ENCODE data around the gene DNAJC7. TPM values are rescaled to one million over a fixed set of nuclear protein-coding genes. Genes with fewer than 3 reads are reported as not detected.
"Not testable (repeated sequence)": the region's sequence is repeated elsewhere in the genome, so short reads cannot be mapped to it uniquely, and the experiment has no call there.

DNAJC7 gene
- total RNA-seq, 1 donor: 80.7 TPM

DNA sequence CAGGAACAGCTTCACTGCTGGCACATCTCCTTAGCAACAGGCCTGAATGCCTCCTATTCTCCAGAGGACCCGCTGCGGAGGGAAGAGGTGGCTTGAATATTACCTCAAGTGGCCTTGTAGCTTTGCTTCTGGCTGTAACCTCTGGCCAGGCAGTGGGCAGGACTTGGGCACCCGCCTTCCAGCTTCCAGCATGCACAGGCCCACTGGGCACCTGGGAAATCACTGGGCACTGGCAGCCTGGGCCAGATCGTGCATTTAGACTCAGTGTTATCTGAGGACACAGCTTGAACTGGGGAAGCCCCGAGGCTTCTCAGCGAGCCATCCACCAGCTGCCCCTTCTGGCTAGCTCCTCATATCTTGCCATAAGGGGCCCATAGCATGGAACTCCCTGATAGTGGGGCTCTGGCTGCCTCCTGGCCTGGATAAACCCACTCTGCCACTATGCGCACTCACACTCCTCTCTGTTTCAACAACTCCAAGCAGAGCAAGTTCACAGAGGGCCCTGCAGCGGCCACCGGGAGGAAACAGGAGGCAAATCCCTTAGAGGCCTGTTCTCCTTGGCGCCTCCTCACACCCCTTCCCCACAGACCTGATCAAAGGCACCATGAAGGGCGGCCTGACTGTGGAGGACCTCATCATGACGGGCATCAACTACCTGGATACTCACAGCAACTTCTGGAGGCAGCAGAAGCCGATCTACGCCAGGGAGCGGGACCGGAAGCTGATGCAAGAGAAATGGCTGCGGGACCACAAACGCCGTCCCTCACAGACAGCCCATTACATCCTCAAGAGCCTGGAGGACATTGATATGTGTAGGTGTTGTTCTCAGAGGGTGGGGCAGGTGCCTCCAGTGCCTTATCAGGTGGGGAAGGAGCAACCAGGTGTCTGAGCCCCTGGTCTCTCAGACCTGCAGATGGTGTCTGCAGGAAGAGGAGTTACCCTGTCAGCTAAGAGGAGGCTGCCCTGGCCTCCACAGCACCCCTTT is 79.0 kb downstream of the DNAJC7 start:
- DNase-seq (ENCODE audit: low read depth): no peak

DNA sequence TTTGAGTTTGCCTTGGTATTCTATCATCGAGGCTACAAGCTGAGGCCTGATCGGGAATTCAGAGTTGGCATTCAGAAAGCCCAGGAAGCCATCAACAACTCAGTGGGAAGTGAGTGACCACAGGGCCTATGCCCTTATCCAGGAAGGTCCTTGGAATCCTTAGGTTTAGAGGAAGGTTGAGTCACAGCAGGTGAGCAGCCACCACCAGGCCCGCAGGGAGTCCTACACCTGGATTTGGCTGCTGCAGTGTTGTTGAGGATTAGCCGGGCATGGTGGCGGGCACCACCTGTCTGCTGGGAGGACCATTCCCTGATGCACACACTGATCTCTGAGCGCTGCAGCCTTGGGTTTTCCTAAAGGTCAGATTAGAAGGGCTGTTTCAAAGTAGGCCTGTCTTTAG is 81.6 kb downstream of the DNAJC7 start:
- TF ChIP-seq, protein P1, sequence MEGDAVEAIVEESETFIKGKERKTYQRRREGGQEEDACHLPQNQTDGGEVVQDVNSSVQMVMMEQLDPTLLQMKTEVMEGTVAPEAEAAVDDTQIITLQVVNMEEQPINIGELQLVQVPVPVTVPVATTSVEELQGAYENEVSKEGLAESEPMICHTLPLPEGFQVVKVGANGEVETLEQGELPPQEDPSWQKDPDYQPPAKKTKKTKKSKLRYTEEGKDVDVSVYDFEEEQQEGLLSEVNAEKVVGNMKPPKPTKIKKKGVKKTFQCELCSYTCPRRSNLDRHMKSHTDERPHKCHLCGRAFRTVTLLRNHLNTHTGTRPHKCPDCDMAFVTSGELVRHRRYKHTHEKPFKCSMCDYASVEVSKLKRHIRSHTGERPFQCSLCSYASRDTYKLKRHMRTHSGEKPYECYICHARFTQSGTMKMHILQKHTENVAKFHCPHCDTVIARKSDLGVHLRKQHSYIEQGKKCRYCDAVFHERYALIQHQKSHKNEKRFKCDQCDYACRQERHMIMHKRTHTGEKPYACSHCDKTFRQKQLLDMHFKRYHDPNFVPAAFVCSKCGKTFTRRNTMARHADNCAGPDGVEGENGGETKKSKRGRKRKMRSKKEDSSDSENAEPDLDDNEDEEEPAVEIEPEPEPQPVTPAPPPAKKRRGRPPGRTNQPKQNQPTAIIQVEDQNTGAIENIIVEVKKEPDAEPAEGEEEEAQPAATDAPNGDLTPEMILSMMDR (IDR thresholded peaks at IDR 0.05; ENCODE audit: insufficient read depth, low read depth, low read length): no peak
- no peak for DNase-seq (ENCODE audit: low read depth)
- no peak overlapping the region for H3K4me3 ChIP-seq (ENCODE audit: low read depth, low read length)

More for the DNA sequence above, 79.0 kb downstream of the DNAJC7 start:
- no peak overlapping the region for H3K4me3 ChIP-seq (ENCODE audit: low read depth, low read length)
- TF ChIP-seq, protein P1 (IDR thresholded peaks at IDR 0.05; ENCODE audit: insufficient read depth, low read depth, low read length): no peak

DNA sequence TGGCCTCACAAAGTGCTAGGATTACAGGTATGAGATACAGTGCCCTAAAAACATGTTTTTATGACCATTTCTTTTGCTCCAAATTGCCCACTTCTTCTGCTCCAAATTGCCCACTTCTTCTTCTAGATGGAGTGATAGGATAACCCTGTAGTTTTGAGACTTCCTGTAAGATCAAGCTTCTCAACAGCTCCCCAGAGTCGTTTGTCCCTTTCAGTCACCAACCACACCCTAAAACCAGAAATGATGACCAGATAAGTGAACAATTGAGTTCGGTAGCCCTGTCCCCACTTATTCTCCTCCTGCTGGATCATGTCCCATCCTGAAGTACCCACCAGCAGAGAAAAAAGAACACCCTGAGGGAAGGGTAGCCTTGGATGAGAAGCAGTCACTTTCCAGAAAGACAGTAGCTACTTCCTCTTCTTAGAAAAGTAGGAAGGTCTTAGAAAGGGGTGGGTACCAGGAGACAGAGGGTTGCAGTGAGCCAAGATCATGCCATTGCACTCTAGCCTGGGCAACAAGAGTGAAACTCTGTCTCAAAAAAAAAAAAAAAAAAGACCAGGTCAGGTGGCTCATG is 84.3 kb downstream of the DNAJC7 start:
- TF ChIP-seq, protein P1 (IDR thresholded peaks at IDR 0.05; ENCODE audit: insufficient read depth, low read depth, low read length): no peak
- DNase-seq (ENCODE audit: low read depth): no peak
- no peak overlapping the region for H3K4me3 ChIP-seq (ENCODE audit: low read depth, low read length)

DNA sequence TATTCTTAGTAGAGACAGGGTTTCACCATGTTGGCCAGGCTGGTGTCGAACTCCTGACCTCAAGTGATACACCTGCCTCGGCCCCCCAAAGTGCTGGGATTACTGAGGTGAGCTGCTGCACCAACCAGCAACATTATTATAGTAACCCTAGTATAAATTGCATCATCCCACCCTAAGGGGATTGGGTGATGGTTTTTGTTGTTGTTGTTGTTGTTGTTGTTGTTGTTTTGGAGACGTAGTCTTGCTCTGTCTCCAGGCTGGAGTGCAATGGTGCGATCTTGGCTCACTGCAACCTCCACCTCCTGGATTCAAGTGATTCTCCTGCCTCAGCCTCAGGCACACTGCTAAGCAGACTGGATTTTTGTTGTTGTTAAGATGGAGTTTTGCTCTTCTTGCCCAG is 85.5 kb downstream of the DNAJC7 start:
- DNase-seq (ENCODE audit: low read depth); H3K4me3 ChIP-seq (ENCODE audit: low read depth, low read length): not testable (repeated sequence)

DNA sequence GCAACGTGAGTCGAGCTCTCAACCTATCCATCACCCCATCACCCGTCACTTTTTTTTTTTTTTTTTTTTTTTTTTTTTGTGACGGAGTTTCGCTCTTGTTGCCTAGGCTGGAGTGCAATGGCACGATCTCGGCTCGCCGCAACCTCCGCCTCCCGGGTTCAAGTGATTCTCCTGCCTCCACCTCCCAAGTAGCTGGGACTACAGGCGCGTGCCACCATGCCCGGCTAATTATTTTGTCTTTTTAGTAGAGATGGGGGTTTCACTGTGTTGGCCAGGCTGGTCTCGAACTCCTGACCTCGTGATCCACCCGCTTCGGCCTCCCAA is 86.4 kb downstream of the DNAJC7 start:
- H3K4me3 ChIP-seq (ENCODE audit: low read depth, low read length): peak overlapping the region; percentile 74

DNA sequence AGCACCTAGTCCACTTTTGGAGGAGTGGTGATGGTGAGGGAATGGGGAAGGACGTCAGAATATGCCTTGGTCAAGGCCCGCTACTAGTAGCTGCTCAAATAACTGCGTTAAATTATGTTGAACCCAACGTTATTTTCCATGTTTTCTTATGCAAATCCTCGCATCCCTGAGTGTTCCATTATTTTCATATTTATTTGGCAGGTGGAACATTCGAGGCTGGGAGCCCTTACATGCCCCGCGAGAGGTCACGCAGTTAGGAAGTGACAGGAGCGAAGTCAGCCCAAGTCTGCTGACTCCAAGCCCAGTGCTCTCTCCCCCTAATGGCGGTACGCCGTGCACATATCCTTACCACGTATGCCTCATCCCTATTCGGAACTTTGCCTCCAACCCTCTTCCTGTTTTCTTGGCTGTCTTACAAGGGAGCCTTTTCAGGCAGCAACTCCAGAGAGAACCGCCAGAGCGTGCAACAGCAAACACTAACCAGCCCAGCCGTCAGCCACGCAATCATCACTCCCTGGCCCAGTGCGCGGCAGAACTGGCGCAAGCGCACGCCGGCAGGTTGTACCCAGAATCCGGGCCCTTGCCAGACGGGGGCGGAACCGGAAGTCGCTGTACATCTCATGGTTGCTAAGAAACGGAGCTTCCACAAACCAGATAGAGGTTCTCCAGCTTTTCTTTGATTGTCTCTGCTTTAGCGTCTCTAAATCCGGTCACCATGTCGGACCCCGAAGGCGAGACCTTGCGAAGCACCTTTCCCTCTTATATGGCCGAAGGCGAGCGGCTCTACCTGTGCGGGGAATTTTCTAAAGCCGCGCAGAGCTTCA is 87.0 kb downstream of the DNAJC7 start, which contains the start of gene ODAD4:
Gene ODAD4, plus strand, starts transcription at position 609 of the 824 bp plus-strand sequence. Its CDS starts 107 bp downstream, at position 716.
- TF ChIP-seq, protein P1 (IDR thresholded peaks at IDR 0.05; ENCODE audit: insufficient read depth, low read depth, low read length): peak; percentile 61
- peak within 1 kb of the TSS; percentile 74 for H3K4me3 ChIP-seq (ENCODE audit: low read depth, low read length)
- peak; percentile 98 for DNase-seq (ENCODE audit: low read depth)

More for the DNA sequence above, 86.4 kb downstream of the DNAJC7 start:
- not testable (repeated sequence) for DNase-seq (ENCODE audit: low read depth)

DNA sequence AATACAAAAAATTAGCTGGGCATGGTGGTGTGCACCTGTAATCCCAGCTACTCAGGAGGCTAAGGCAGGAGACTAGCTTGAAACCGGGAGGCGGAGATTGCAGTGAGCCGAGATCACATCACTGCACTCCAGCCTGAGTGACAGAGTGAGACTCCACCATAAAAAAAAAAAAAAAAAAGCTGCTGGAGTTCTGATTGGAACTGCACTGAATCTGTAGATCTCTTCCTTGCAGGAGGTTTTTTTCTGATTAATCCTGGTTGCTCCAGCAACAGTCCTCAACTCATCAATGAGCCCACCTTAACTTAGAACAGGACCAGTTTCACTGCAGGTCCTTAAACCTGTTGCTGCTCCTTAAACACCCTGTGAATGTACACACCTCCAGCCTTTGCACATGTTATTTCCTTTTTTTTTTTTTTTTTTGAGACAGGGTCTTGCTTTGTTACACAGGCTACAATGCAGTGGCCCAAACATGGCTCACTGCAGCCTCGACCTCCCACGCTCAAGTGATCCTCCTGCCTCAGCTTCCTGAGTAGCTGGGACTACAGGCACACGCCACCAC is 88.5 kb downstream of the DNAJC7 start:
- no peak for DNase-seq (ENCODE audit: low read depth)
- TF ChIP-seq, protein P1 (IDR thresholded peaks at IDR 0.05; ENCODE audit: insufficient read depth, low read depth, low read length): no peak
- no peak overlapping the region for H3K4me3 ChIP-seq (ENCODE audit: low read depth, low read length)

Other genes with a start within 250 kb of the DNAJC7 start
- gene JUP, start 230.7 kb downstream of the DNAJC7 start, total RNA-seq: 29.8 and 83.8 TPM in 2 replicates
- gene P3H4, start 205.5 kb downstream of the DNAJC7 start, total RNA-seq: 88.1 and 92.4 TPM in 2 replicates
- gene FKBP10, start 204.4 kb downstream of the DNAJC7 start, total RNA-seq: 191 and 228 TPM in 2 replicates
- gene NT5C3B, start 181.2 kb downstream of the DNAJC7 start, total RNA-seq: 58.7 and 60.6 TPM in 2 replicates
- gene KLHL10, start 179.6 kb downstream of the DNAJC7 start, total RNA-seq: under 0.01 TPM in 2 replicates
- 30.6 and 37.6 TPM in 2 replicates for gene KLHL11, start 152.0 kb downstream of the DNAJC7 start, total RNA-seq
- gene ACLY, start 98.5 kb downstream of the DNAJC7 start, total RNA-seq: 400 and 446 TPM in 2 replicates
- 0.43 and 0.64 TPM in 2 replicates for gene ODAD4, start 86.8 kb downstream of the DNAJC7 start, total RNA-seq
- 94.6 and 98.6 TPM in 2 replicates for gene CNP, start 50.6 kb downstream of the DNAJC7 start, total RNA-seq
- 34.5 and 35.8 TPM in 2 replicates for gene NKIRAS2, start 2.7 kb upstream of the DNAJC7 start, total RNA-seq
- gene C17orf113, start 33.2 kb upstream of the DNAJC7 start, total RNA-seq: under 0.01 and 0.32 TPM in 2 replicates
- not detected in 2 replicates for gene ZNF385C, start 81.0 kb upstream of the DNAJC7 start, total RNA-seq
- gene DHX58, start 95.3 kb upstream of the DNAJC7 start, total RNA-seq: 9.0 and 12.1 TPM in 2 replicates
- 10.6 and 13.0 TPM in 2 replicates for gene KAT2A, start 103.9 kb upstream of the DNAJC7 start, total RNA-seq
- not detected in 2 replicates for gene HSPB9, start 105.4 kb upstream of the DNAJC7 start, total RNA-seq
- 68.0 and 83.3 TPM in 2 replicates for gene RAB5C, start 137.6 kb upstream of the DNAJC7 start, total RNA-seq
- gene KCNH4, start 163.7 kb upstream of the DNAJC7 start, total RNA-seq: under 0.01 TPM in 1 of 2 replicates, not detected in the other
- not detected in 2 replicates for gene HCRT, start 168.0 kb upstream of the DNAJC7 start, total RNA-seq
- gene GHDC, start 177.1 kb upstream of the DNAJC7 start, total RNA-seq: 14.7 and 20.0 TPM in 2 replicates

All from fibroblast of villous mesenchyme (primary cell).